ENCODE results near the gene KL. TPM values are rescaled to one million over a fixed set of nuclear protein-coding genes. Genes with fewer than 3 reads are reported as not detected.

Gene KL
- total and polyA plus RNA-seq, 2 donors (not counting 1 experiment from before 2014, with no cell fraction given): 0.07 TPM; not detected in 1

DNA sequence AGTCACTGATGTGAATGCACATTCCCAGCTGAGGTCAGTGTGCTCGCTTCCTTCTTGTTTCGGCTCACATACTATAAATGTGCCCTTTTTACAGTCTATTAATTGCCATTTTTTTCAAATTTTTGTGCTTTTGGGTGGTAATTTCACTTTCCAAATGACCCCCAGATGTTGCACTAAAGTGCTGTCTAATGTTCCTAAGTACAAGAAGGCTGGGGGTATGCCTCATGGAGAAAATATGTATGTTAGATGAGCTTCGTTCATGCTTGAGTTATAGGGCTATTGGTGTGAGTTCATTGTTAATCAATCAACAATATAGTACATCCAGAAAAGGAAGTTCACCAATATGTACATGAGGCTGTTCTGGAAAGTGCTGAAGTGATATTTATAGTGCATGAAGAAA, 84.7 kb downstream of the KL start:
- Histone ChIP-seq H3K9ac (ENCODE audit: low read length) (no peak overlapping the region), H3K36me3 (replicated peaks in 1 of 2; ENCODE audit: control extremely low read depth in 1 of 2, control insufficient read depth in 1 of 2, extremely low read depth in 1 of 2, insufficient read depth in 2 of 2, low read length in 1 of 2) (no peaks in the 10 kb centered on the region), H2AFZ (ENCODE audit: insufficient read depth, low read depth, low read length, poor library complexity, severe bottlenecking) (no peak overlapping the region), H3K4me2 (replicated peaks; ENCODE audit: low read depth, low read length, poor library complexity, severe bottlenecking) (no peak overlapping the region), H3K9me3 (ENCODE audit: control extremely low read depth in 1 of 3, control insufficient read depth in 2 of 3, insufficient read depth in 1 of 3, low read length in 2 of 3) (peaks cover 0 to 2% (median 0%) of the 10 kb centered on the region in 3 donors), H3K79me2 (ENCODE audit: control insufficient read depth, insufficient read depth, low read length) (no peaks in the 10 kb centered on the region), H3K27me3 (replicated peaks in 1 of 4; ENCODE audit: control extremely low read depth in 1 of 4, control insufficient read depth in 3 of 4, insufficient read depth in 4 of 4, low read length in 3 of 4) (peaks cover 0 to 5% (median 0%) of the 10 kb centered on the region in 4 experiments), H4K20me1 (ENCODE audit: control insufficient read depth, insufficient read depth, low read length, poor library complexity, severe bottlenecking) (no peaks in the 10 kb centered on the region), H3K27ac (ENCODE audit: low read length in 2 of 2) (no peak overlapping the region), H3K4me3 (ENCODE audit: control extremely low read depth in 1 of 5, extremely low read depth in 1 of 5, insufficient read depth in 1 of 5, low read depth in 2 of 5, low read length in 4 of 5) (no peak overlapping the region), H3K4me1 (ENCODE audit: control insufficient read depth in 2 of 2, insufficient read depth in 2 of 2, low read length in 2 of 2) (peaks cover 0 to 8% of the 10 kb centered on the region in 2 donors)
- ChIA-PET CTCF (no interaction called here), POLR2A (no interaction called here)
- intact Hi-C loops (cut with micrococcal nuclease): no loop called here
- peaks cover 10% of the 10 kb centered on the region for H3K4me1 Mint-ChIP-seq
- no CpG with 5 or more reads among the region's 3 CpGs for WGBS (ENCODE audit: insufficient coverage)
- DNase-seq (no peak), ATAC-seq (ENCODE audit: low read depth) (no peak)
- H3K27me3 Mint-ChIP-seq: peaks cover 12% of the 10 kb centered on the region
- H3K4me3 Mint-ChIP-seq: no peak overlapping the region
- TF ChIP-seq, protein P1, sequence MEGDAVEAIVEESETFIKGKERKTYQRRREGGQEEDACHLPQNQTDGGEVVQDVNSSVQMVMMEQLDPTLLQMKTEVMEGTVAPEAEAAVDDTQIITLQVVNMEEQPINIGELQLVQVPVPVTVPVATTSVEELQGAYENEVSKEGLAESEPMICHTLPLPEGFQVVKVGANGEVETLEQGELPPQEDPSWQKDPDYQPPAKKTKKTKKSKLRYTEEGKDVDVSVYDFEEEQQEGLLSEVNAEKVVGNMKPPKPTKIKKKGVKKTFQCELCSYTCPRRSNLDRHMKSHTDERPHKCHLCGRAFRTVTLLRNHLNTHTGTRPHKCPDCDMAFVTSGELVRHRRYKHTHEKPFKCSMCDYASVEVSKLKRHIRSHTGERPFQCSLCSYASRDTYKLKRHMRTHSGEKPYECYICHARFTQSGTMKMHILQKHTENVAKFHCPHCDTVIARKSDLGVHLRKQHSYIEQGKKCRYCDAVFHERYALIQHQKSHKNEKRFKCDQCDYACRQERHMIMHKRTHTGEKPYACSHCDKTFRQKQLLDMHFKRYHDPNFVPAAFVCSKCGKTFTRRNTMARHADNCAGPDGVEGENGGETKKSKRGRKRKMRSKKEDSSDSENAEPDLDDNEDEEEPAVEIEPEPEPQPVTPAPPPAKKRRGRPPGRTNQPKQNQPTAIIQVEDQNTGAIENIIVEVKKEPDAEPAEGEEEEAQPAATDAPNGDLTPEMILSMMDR (IDR thresholded peaks at IDR 0.05): no peak
- no peak for TF ChIP-seq EZH2 (IDR thresholded peaks at IDR 0.05; ENCODE audit: borderline replicate concordance, insufficient read depth, low read depth, low read length, poor library complexity, severe bottlenecking)
- H3K27ac Mint-ChIP-seq: no peak overlapping the region
- no peaks in the 10 kb centered on the region for H3K9me3 Mint-ChIP-seq (ENCODE audit: insufficient read depth)

DNA sequence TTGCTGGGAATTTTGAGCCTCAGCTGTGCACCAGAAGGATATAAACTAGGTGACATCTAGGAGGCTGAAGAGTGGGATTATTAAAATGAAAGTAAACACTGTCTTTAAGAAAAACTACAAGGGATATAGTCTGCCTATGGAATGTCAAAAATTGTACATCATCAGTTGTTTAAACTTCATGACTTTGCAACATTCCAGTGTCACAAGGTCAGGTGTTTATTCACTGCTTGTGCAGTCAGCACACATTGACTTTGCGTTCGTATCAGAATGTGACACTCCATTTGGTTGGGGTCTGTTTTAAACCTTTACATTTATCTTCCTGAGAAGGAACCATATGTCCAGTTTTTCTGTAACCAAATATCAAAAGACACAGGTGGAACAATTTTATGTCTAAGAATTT, 85.6 kb downstream of the KL start:
- no peaks in the 10 kb centered on the region for H3K79me2 ChIP-seq (ENCODE audit: control insufficient read depth, insufficient read depth, low read length)
- no peak overlapping the region for H3K9ac ChIP-seq (ENCODE audit: low read length)
- no peak for TF ChIP-seq EZH2 (IDR thresholded peaks at IDR 0.05; ENCODE audit: borderline replicate concordance, insufficient read depth, low read depth, low read length, poor library complexity, severe bottlenecking)
- TF ChIP-seq, protein P1 (IDR thresholded peaks at IDR 0.05): no peak
- ATAC-seq (ENCODE audit: low read depth) (no peak), DNase-seq (no peak)
- H3K4me1 ChIP-seq (ENCODE audit: control insufficient read depth in 2 of 2, insufficient read depth in 2 of 2, low read length in 2 of 2): peaks cover under 1 to 11% of the 10 kb centered on the region in 2 donors
- intact Hi-C loops (cut with micrococcal nuclease): no loop called here
- H3K27ac Mint-ChIP-seq: no peak overlapping the region
- no peak overlapping the region for H3K4me2 ChIP-seq (replicated peaks; ENCODE audit: low read depth, low read length, poor library complexity, severe bottlenecking)
- POLR2A ChIA-PET: no interaction called here
- H3K36me3 ChIP-seq (replicated peaks in 1 of 2; ENCODE audit: control extremely low read depth in 1 of 2, control insufficient read depth in 1 of 2, extremely low read depth in 1 of 2, insufficient read depth in 2 of 2, low read length in 1 of 2): no peaks in the 10 kb centered on the region
- no peak overlapping the region for H3K27ac ChIP-seq (ENCODE audit: low read length in 2 of 2)
- peaks cover 17% of the 10 kb centered on the region for H3K4me1 Mint-ChIP-seq
- peaks cover 0 to 2% (median 0%) of the 10 kb centered on the region in 3 donors for H3K9me3 ChIP-seq (ENCODE audit: control extremely low read depth in 1 of 3, control insufficient read depth in 2 of 3, insufficient read depth in 1 of 3, low read length in 2 of 3)
- CTCF ChIA-PET: no interaction called here
- H3K9me3 Mint-ChIP-seq (ENCODE audit: insufficient read depth): no peaks in the 10 kb centered on the region
- WGBS (ENCODE audit: insufficient coverage): no CpG with 5 or more reads among the region's 2 CpGs
- H3K4me3 ChIP-seq (ENCODE audit: control extremely low read depth in 1 of 5, extremely low read depth in 1 of 5, insufficient read depth in 1 of 5, low read depth in 2 of 5, low read length in 4 of 5): no peak overlapping the region
- H4K20me1 ChIP-seq (ENCODE audit: control insufficient read depth, insufficient read depth, low read length, poor library complexity, severe bottlenecking): no peaks in the 10 kb centered on the region
- H3K27me3 ChIP-seq (replicated peaks in 1 of 4; ENCODE audit: control extremely low read depth in 1 of 4, control insufficient read depth in 3 of 4, insufficient read depth in 4 of 4, low read length in 3 of 4): peaks cover 0 to 5% (median 0%) of the 10 kb centered on the region in 4 experiments
- no peak overlapping the region for H3K4me3 Mint-ChIP-seq
- peaks cover 13% of the 10 kb centered on the region for H3K27me3 Mint-ChIP-seq
- no peak overlapping the region for H2AFZ ChIP-seq (ENCODE audit: insufficient read depth, low read depth, low read length, poor library complexity, severe bottlenecking)
